Stomach (tissue), 4 donors: ENCODE data around the gene ZNF280B.

Experiments
- CTCF ChIP-seq, 7 experiments: fragments of 450-650 bp in 4 of 7; fragments of 200-600 bp in 3 of 7; sonication (generic) in 3 of 7; IDR thresholded peaks; one replicate each; pipeline ENCODE4 v1.5.1; 2016 to 2019; ENCODE audit warnings: antibody characterized with exemption in 7 of 7, control low read depth in 2 of 7, mild to moderate bottlenecking in 1 of 7
- EP300 ChIP-seq: sonication (generic); formaldehyde crosslinking; IDR thresholded peaks from one replicate; pipeline ENCODE4 v1.6.1; 2017; ENCODE audit warnings: antibody characterized with exemption
- POLR2A ChIP-seq, 4 donors: fragments of 450-650 bp; IDR thresholded peaks; one replicate each; pipeline ENCODE4 v1.6.1; 2016; ENCODE audit warnings: antibody characterized with exemption in 4 of 4, control low read depth in 2 of 4, mild to moderate bottlenecking in 1 of 4, moderate library complexity in 1 of 4

GRCh38 chr22:22536916-22537315, 28.4 kb upstream of the ZNF280B start:
- no peak for TF ChIP-seq CTCF (IDR thresholded peaks at IDR 0.05)
- TF ChIP-seq POLR2A (IDR thresholded peaks at IDR 0.05): no peak
- no peak for TF ChIP-seq EP300
